Measurements from ENCODE around the gene ZNF609. TPM values are rescaled to one million over a fixed set of nuclear protein-coding genes. Genes with fewer than 3 reads are reported as not detected.
A peak's percentile ranks its signal among the peaks of the same experiment; 100 is the strongest.
"Not testable (repeated sequence)": the region's sequence is repeated elsewhere in the genome, so short reads cannot be mapped to it uniquely, and the experiment has no call there.

Gene ZNF609
- total RNA-seq, 5 donors from 2014 or later (not counting 1 experiment from before 2014, with no cell fraction given) = 52.7 to 81.8 (median 59.3) TPM

DNA sequence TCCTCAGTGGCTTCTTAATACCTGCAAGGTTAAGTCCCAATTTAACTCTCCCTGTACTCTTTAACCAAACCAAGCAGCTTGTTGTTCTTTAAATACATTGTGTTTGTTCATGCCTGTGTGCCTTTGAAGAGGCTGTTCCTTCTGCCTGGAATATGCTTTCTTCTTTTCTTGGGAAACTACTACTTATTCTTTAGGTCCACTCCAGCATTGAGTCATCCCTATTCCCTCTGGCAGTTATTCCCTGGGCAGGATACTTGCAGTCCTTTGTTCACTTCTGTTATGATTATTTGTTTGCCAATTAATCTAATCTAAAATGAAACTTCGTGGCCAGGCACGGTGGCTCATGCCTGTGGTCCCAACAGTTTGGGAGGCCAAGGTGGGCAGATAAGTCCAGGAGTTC lies 139.3 kb downstream of the ZNF609 start:
- no CpG with 5 or more reads among the region's 2 CpGs for WGBS (ENCODE audit: insufficient coverage)
- no peaks in the 10 kb centered on the region for H3K9me3 ChIP-seq
- H3K9me3 Mint-ChIP-seq = no peaks in the 10 kb centered on the region
- ATAC-seq (replicated peaks in 1 of 4) (no peak), DNase-seq (no peak)
- peaks cover 37 to 41% of the 10 kb centered on the region in 2 experiments for H3K4me1 ChIP-seq (ENCODE audit: control insufficient read depth in 1 of 2, extremely low read depth in 1 of 2, insufficient read depth in 2 of 2, low read length in 2 of 2)
- no peak overlapping the region for H3K4me3 ChIP-seq (ENCODE audit: control insufficient read depth in 1 of 2, extremely low read depth in 1 of 2, low read length in 1 of 2)
- no peaks in the 10 kb centered on the region for H3K36me3 Mint-ChIP-seq
- no peaks in the 10 kb centered on the region for H3K27me3 ChIP-seq (replicated peaks in 1 of 2; ENCODE audit: control insufficient read depth in 2 of 2, extremely low read depth in 1 of 2, insufficient read depth in 2 of 2, low read length in 1 of 2)
- POLR2A ChIA-PET = no interaction called here
- peaks cover 79 to 84% (median 80%) of the 10 kb centered on the region in 3 donors for H3K4me1 Mint-ChIP-seq
- CTCF ChIA-PET = no interaction called here
- peak overlapping the region; percentile 0 to 38 (median 29) for H3K4me3 Mint-ChIP-seq
- H3K36me3 ChIP-seq (ENCODE audit: control insufficient read depth in 2 of 2, extremely low read depth in 1 of 2, insufficient read depth in 1 of 2, low read length in 1 of 2) = no peaks in the 10 kb centered on the region
- peak overlapping the region; percentile 80 to 91 for H3K27ac Mint-ChIP-seq
- H3K27me3 Mint-ChIP-seq = no peaks in the 10 kb centered on the region
- peak overlapping the region; percentile 35 for H3K27ac ChIP-seq (ENCODE audit: low read length)

GRCh38 chr15:64600794-64601193 lies 140.4 kb downstream of the ZNF609 start:
- DNase-seq = no peak
- WGBS (ENCODE audit: insufficient coverage) = no CpG with 5 or more reads among the region's 1 CpG
- H3K9me3 Mint-ChIP-seq = no peaks in the 10 kb centered on the region
- H3K27me3 Mint-ChIP-seq = no peaks in the 10 kb centered on the region
- H3K4me3 ChIP-seq (ENCODE audit: control insufficient read depth in 1 of 2, extremely low read depth in 1 of 2, low read length in 1 of 2) = no peak overlapping the region
- H3K27me3 ChIP-seq (replicated peaks in 1 of 2; ENCODE audit: control insufficient read depth in 2 of 2, extremely low read depth in 1 of 2, insufficient read depth in 2 of 2, low read length in 1 of 2) = no peaks in the 10 kb centered on the region
- H3K36me3 ChIP-seq (ENCODE audit: control insufficient read depth in 2 of 2, extremely low read depth in 1 of 2, insufficient read depth in 1 of 2, low read length in 1 of 2) = no peaks in the 10 kb centered on the region
- ATAC-seq (replicated peaks in 1 of 4) = no peak
- H3K9me3 ChIP-seq = no peaks in the 10 kb centered on the region
- POLR2A ChIA-PET = interaction anchor here in 1 of 2 donors (0.7 kb wide), 1 partner anchor 99 kb away, joined by 3 read pairs; no protein-coding TSS in a partner anchor
- H3K4me1 ChIP-seq (ENCODE audit: control insufficient read depth in 1 of 2, extremely low read depth in 1 of 2, insufficient read depth in 2 of 2, low read length in 2 of 2) = peaks cover 37 to 38% of the 10 kb centered on the region in 2 experiments
- H3K27ac Mint-ChIP-seq = peak overlapping the region; percentile 85 to 87
- CTCF ChIA-PET = interaction anchor here (0.6 to 1.2 kb wide), 6 partner anchors 11 to 84 kb away, joined by 3 to 6 read pairs (median 3); no protein-coding TSS in a partner anchor
- no peak overlapping the region for H3K4me3 Mint-ChIP-seq
- peaks cover 77 to 84% (median 78%) of the 10 kb centered on the region in 3 donors for H3K4me1 Mint-ChIP-seq
- no peaks in the 10 kb centered on the region for H3K36me3 Mint-ChIP-seq
- H3K27ac ChIP-seq (ENCODE audit: low read length) = no peak overlapping the region

DNA sequence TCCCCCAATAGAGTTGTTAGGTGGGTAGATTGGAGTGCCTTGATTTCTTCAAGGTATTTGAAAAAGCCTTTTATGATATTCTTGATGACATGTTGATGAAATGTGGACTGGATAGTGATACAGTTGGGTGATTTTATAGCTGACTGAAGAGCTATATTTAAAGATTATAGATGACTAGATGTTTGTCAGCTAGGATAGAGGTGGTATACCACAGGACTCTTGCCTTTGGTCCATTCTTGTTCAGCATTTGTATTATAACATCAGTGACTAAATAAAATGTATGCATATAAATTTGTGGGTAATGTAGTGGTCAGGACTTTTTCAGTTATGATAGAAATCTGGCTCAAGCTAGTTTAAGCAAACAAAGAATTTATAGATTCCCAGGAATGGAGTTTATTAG lies 143.9 kb downstream of the ZNF609 start:
- POLR2A ChIA-PET = interaction anchor here in 1 of 2 donors (0.5 kb wide), 1 partner anchor 140 kb away, joined by 3 read pairs; no protein-coding TSS in a partner anchor

DNA sequence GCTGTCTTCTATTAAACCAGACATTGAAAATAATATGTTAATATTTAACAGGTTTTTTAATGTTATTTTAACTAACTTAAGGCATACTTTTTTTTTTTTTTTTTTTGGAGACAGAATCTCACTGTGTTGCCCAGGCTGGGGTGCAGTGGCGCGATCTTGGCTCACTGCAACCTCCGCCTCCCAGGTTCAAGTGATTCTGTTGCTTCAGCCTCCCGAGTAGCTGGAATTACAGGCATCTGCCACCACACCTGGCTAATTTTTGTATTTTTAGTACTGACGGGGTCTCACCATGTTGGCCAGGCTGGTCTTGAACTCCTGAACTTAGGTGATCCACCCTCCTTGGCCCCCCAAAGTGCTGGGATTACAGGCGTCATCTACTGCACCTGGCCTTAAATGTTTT lies 147.0 kb downstream of the ZNF609 start:
- H3K27ac Mint-ChIP-seq; H3K27me3 ChIP-seq (replicated peaks in 1 of 2; ENCODE audit: control insufficient read depth in 2 of 2, extremely low read depth in 1 of 2, insufficient read depth in 2 of 2, low read length in 1 of 2); DNase-seq; H3K36me3 ChIP-seq (ENCODE audit: control insufficient read depth in 2 of 2, extremely low read depth in 1 of 2, insufficient read depth in 1 of 2, low read length in 1 of 2); H3K4me3 ChIP-seq (ENCODE audit: control insufficient read depth in 1 of 2, extremely low read depth in 1 of 2, low read length in 1 of 2); ATAC-seq (replicated peaks in 1 of 4); H3K4me3 Mint-ChIP-seq; H3K27me3 Mint-ChIP-seq; H3K9me3 Mint-ChIP-seq; H3K27ac ChIP-seq (ENCODE audit: low read length); H3K36me3 Mint-ChIP-seq; H3K9me3 ChIP-seq: not testable (repeated sequence)
- CTCF ChIA-PET = interaction anchor here in 1 of 2 donors (0.8 kb wide), 1 partner anchor 92 kb away, joined by 9 read pairs; no protein-coding TSS in a partner anchor
- 98% methylated on average over 5 of the region's 6 CpGs for WGBS (ENCODE audit: insufficient coverage)
- peaks cover 5 to 14% of the 10 kb centered on the region in 2 experiments for H3K4me1 ChIP-seq (ENCODE audit: control insufficient read depth in 1 of 2, extremely low read depth in 1 of 2, insufficient read depth in 2 of 2, low read length in 2 of 2)
- POLR2A ChIA-PET = interaction anchor here in 1 of 2 donors (0.6 kb wide), 1 partner anchor 58 kb away, joined by 5 read pairs; no protein-coding TSS in a partner anchor
- H3K4me1 Mint-ChIP-seq = peaks cover 51 to 56% (median 55%) of the 10 kb centered on the region in 3 donors

More for the DNA sequence above, 143.9 kb downstream of the ZNF609 start:
- no peaks in the 10 kb centered on the region for H3K27me3 Mint-ChIP-seq
- peak overlapping the region; percentile 75 to 78 for H3K27ac Mint-ChIP-seq
- no peaks in the 10 kb centered on the region for H3K9me3 ChIP-seq
- H3K9me3 Mint-ChIP-seq = no peaks in the 10 kb centered on the region
- no peaks in the 10 kb centered on the region for H3K36me3 ChIP-seq (ENCODE audit: control insufficient read depth in 2 of 2, extremely low read depth in 1 of 2, insufficient read depth in 1 of 2, low read length in 1 of 2)
- no peak overlapping the region for H3K4me3 ChIP-seq (ENCODE audit: control insufficient read depth in 1 of 2, extremely low read depth in 1 of 2, low read length in 1 of 2)
- CTCF ChIA-PET = interaction anchor here in 1 of 2 donors (0.5 kb wide), 1 partner anchor 270 kb away, joined by 5 read pairs; no protein-coding TSS in a partner anchor
- no peak for ATAC-seq (replicated peaks in 1 of 4)
- peaks cover 19% of the 10 kb centered on the region in 2 experiments for H3K4me1 ChIP-seq (ENCODE audit: control insufficient read depth in 1 of 2, extremely low read depth in 1 of 2, insufficient read depth in 2 of 2, low read length in 2 of 2)
- no peak overlapping the region for H3K27ac ChIP-seq (ENCODE audit: low read length)
- DNase-seq = no peak
- H3K27me3 ChIP-seq (replicated peaks in 1 of 2; ENCODE audit: control insufficient read depth in 2 of 2, extremely low read depth in 1 of 2, insufficient read depth in 2 of 2, low read length in 1 of 2) = no peaks in the 10 kb centered on the region
- no peaks in the 10 kb centered on the region for H3K36me3 Mint-ChIP-seq
- H3K4me1 Mint-ChIP-seq = peaks cover 57 to 63% (median 58%) of the 10 kb centered on the region in 3 donors
- peak overlapping the region in 1 of 3 donors; percentile 33 for H3K4me3 Mint-ChIP-seq

GRCh38 chr15:64610257-64610919 lies 150.0 kb downstream of the ZNF609 start:
- Histone ChIP-seq H3K27ac (ENCODE audit: low read length) (no peak overlapping the region), H3K27me3 (replicated peaks in 1 of 2; ENCODE audit: control insufficient read depth in 2 of 2, extremely low read depth in 1 of 2, insufficient read depth in 2 of 2, low read length in 1 of 2) (no peaks in the 10 kb centered on the region), H3K36me3 (ENCODE audit: control insufficient read depth in 2 of 2, extremely low read depth in 1 of 2, insufficient read depth in 1 of 2, low read length in 1 of 2) (no peaks in the 10 kb centered on the region), H3K9me3 (no peaks in the 10 kb centered on the region), H3K4me1 (ENCODE audit: control insufficient read depth in 1 of 2, extremely low read depth in 1 of 2, insufficient read depth in 2 of 2, low read length in 2 of 2) (peaks cover 7 to 11% of the 10 kb centered on the region in 2 experiments), H3K4me3 (ENCODE audit: control insufficient read depth in 1 of 2, extremely low read depth in 1 of 2, low read length in 1 of 2) (no peak overlapping the region)
- no peaks in the 10 kb centered on the region for H3K27me3 Mint-ChIP-seq
- peaks cover 38 to 45% (median 40%) of the 10 kb centered on the region in 3 donors for H3K4me1 Mint-ChIP-seq
- ChIA-PET POLR2A (interaction anchor here in 1 of 2 donors (0.6 kb wide), 1 partner anchor 26 kb away, joined by 4 read pairs; no protein-coding TSS in a partner anchor), CTCF (interaction anchor here in 1 of 2 donors (0.6 to 1.1 kb wide), 2 partner anchors 41 to 142 kb away, joined by 3 read pairs; no protein-coding TSS in a partner anchor)
- no peaks in the 10 kb centered on the region for H3K9me3 Mint-ChIP-seq
- no peak for DNase-seq
- no peaks in the 10 kb centered on the region for H3K36me3 Mint-ChIP-seq
- no peak overlapping the region for H3K4me3 Mint-ChIP-seq
- WGBS (ENCODE audit: insufficient coverage) = 77% methylated on average over 5 of the region's 7 CpGs
- ATAC-seq (replicated peaks in 1 of 4) = no peak
- peak overlapping the region; percentile 27 to 73 for H3K27ac Mint-ChIP-seq

DNA sequence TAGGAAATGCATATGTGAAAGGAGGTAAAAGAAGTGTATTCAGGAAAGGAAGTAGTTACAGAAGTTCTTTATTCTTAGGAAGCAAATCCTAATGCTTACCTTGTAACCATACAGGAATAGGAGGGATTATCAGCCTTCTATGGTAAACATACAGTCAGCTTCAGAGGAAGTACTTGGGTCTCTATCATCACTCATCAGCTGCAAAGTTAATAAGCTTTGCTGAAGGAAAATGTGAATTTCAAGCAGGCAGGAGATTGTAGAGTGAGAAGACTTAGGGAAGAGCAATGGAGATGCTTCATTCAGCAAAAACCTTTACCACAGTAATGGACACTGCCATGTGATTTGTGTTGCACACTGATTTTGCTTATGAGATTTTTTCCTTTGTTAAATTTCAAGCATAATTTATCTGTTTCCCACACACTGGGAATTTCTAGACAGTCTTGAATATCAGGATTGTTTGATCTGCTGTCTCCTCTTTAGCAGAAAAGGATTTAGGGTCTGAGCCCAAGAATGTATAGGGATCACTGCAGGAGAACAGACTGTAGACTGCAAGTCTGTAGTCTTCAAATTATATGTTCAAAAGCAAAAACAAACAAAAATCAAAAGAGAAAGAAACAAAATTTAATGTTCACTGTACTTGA lies 150.8 kb downstream of the ZNF609 start:
- no peaks in the 10 kb centered on the region for H3K36me3 ChIP-seq (ENCODE audit: control insufficient read depth in 2 of 2, extremely low read depth in 1 of 2, insufficient read depth in 1 of 2, low read length in 1 of 2)
- POLR2A ChIA-PET = no interaction called here
- H3K27me3 ChIP-seq (replicated peaks in 1 of 2; ENCODE audit: control insufficient read depth in 2 of 2, extremely low read depth in 1 of 2, insufficient read depth in 2 of 2, low read length in 1 of 2) = no peaks in the 10 kb centered on the region
- Mint-ChIP-seq H3K4me1 (peaks cover 45 to 53% (median 48%) of the 10 kb centered on the region in 3 donors), H3K9me3 (no peaks in the 10 kb centered on the region), H3K27ac (peak overlapping the region; percentile 23 to 50), H3K36me3 (no peaks in the 10 kb centered on the region), H3K27me3 (no peaks in the 10 kb centered on the region), H3K4me3 (peak overlapping the region in 1 of 3 donors; percentile 45)
- no peak overlapping the region for H3K27ac ChIP-seq (ENCODE audit: low read length)
- H3K4me1 ChIP-seq (ENCODE audit: control insufficient read depth in 1 of 2, extremely low read depth in 1 of 2, insufficient read depth in 2 of 2, low read length in 2 of 2) = peaks cover 15 to 18% of the 10 kb centered on the region in 2 experiments
- no peak for DNase-seq
- ATAC-seq (replicated peaks in 1 of 4) = no peak
- no peaks in the 10 kb centered on the region for H3K9me3 ChIP-seq
- H3K4me3 ChIP-seq (ENCODE audit: control insufficient read depth in 1 of 2, extremely low read depth in 1 of 2, low read length in 1 of 2) = no peak overlapping the region
- CTCF ChIA-PET = interaction anchor here in 1 of 2 donors (0.6 kb wide), 1 partner anchor 8 kb away, joined by 3 read pairs; no protein-coding TSS in a partner anchor
